Measurements from ENCODE around the gene DTX3.

DNA sequence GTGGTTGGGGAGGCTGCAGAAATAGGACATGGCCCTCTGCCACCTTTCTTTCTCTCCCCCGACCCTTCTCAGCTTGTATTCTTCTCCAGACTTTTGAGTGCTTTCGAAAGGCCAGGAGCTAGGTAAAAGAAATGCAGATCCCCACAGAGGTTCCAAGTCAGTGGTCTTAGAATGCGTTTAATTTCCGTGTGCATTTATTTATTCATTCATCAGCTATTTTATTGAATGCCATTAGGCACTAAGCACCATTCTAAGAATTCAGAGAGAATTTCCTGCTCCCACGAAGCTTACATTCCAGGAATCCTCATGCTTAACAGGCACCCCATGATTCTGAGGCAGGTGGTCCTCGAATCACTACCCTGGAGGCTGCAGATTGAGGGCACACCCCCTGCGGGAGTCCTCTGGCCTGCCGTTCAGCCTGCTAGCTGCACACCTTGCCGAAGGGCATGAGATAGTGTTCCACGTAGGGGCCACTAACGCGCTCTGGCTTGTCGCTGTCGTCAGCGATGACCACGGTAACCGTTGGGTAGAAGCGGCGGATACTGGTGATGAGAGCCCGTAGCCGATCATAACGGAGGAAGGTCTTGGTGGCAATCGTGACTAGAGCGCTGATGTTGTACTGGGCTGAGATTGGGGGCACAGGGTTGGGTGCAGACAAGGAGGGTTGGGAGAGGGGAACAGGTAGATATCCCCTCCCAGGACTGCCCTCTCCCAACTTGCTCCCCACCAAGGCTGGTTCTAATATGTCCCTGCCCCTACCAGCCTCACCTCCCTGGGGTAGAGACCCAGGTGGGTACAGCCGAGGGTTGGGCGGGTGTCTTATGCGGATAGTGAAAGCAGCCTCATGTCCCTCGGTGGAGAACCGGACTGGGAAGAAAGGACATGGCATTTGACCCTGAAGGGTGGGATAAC lies 23.9 kb downstream of the DTX3 start:
- TF ChIP-seq, protein P1, sequence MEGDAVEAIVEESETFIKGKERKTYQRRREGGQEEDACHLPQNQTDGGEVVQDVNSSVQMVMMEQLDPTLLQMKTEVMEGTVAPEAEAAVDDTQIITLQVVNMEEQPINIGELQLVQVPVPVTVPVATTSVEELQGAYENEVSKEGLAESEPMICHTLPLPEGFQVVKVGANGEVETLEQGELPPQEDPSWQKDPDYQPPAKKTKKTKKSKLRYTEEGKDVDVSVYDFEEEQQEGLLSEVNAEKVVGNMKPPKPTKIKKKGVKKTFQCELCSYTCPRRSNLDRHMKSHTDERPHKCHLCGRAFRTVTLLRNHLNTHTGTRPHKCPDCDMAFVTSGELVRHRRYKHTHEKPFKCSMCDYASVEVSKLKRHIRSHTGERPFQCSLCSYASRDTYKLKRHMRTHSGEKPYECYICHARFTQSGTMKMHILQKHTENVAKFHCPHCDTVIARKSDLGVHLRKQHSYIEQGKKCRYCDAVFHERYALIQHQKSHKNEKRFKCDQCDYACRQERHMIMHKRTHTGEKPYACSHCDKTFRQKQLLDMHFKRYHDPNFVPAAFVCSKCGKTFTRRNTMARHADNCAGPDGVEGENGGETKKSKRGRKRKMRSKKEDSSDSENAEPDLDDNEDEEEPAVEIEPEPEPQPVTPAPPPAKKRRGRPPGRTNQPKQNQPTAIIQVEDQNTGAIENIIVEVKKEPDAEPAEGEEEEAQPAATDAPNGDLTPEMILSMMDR (IDR thresholded peaks at IDR 0.05): no peak
- TF ChIP-seq POLR2A (IDR thresholded peaks at IDR 0.05): no peak

Data from adrenal gland (tissue), 5 donors.